ENCODE measurements around the gene C5AR1.
"Not testable (repeated sequence)": the region's sequence is repeated elsewhere in the genome, so short reads cannot be mapped to it uniquely, and the experiment has no call there.

C5AR1 gene

GRCh38 chr19:47309608-47310007, at the start of gene C5AR1:
TSS of gene C5AR1 (plus strand) at chr19:47309861. CDS start at chr19:47309896, 35 bp downstream.
- no peak for DNase-seq

- no peak for DNase-seq
Measured at GRCh38 chr19:47260476-47260875, 49.2 kb upstream of the C5AR1 start.

- DNase-seq = not testable (repeated sequence)
Measured at GRCh38 chr19:47261946-47262793, 47.5 kb upstream of the C5AR1 start.

GRCh38 chr19:47264629-47265028, 45.0 kb upstream of the C5AR1 start:
- DNase-seq = no peak

- no peak for DNase-seq
Measured at GRCh38 chr19:47266401-47266941, 43.2 kb upstream of the C5AR1 start.

DNA sequence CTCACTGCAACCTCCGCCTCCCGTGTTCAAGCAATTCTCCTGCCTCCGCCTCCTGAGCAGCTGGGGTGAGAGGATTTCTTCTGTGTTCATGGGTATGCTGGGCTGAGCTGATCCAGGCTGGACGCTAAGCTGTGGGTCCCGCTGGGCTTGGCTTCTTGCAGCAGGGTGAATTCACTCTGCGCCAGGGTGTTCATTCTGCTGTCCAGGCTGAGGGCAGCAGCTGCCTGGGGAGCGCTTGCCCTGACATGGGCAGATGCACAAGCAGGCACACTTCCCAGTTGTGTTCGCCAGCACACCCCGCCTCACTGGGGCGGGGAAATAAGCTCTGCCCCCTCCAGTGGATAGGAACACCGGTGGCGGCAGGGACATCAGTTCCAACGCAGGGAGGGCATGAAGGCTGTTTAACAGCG, 42.3 kb upstream of the C5AR1 start:
- DNase-seq = no peak

DNA sequence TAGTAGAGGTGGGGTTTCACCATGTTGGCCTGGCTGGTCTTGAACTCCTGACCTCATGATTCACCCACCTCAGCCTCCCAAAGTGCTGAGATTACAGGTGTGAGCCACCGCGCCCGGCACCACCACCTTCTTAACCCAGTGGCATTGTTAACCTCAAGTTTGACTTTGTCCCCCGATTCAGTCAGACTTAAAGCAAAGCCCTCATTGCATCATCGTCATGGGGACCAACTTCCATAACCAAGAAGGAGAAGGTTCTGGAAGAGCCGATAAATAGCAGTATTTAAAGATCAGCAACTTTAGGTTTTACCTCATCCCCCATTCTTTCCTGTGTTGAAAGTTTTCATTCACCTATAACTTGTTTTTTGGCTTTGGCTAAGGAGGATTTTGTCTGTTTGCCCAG, 41.6 kb upstream of the C5AR1 start:
- no peak for DNase-seq

- no peak for DNase-seq
Measured at GRCh38 chr19:47269596-47269995, 40.1 kb upstream of the C5AR1 start.

DNA sequence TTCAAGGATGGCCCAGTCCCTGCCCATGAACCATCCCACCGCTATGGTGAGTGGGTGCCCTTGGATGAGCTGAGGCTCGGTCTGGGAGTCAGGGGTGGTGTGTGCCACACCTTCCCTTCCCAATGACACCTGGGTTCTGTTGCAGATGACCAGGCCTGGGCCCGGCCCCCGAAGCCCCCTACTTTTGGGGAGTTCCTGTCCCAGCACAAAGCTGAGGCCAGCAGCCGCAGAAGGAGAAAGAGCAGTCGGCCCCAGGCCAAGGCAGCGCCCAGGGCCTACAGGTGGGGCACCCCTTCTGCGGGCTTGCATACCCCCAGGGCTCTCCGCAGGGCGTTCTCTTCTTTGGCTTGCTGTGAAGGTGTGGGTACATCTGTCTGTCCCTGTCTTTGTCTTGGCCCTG, 39.3 kb upstream of the C5AR1 start:
- DNase-seq = no peak

DNA sequence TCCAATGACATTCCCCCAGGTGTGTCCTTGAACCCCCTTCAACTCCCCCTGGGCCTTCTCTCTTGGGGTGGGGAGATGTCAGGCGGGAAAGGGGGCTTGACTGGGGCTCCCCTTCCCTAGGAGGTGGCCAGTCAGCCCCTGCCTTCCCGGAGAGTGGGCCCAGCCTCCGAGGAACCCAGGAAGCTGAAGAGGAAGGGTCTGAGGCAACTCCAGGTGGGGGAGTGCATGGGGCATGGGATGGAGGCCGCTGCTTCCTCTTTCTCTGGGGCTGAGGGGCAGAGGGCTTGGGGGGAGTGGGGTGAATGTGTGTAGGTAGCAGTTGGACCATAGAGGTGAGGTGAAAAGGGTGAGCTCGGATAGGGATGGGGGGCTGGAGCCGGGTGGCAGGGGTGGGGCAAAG, 37.7 kb upstream of the C5AR1 start:
- no peak for DNase-seq

DNA sequence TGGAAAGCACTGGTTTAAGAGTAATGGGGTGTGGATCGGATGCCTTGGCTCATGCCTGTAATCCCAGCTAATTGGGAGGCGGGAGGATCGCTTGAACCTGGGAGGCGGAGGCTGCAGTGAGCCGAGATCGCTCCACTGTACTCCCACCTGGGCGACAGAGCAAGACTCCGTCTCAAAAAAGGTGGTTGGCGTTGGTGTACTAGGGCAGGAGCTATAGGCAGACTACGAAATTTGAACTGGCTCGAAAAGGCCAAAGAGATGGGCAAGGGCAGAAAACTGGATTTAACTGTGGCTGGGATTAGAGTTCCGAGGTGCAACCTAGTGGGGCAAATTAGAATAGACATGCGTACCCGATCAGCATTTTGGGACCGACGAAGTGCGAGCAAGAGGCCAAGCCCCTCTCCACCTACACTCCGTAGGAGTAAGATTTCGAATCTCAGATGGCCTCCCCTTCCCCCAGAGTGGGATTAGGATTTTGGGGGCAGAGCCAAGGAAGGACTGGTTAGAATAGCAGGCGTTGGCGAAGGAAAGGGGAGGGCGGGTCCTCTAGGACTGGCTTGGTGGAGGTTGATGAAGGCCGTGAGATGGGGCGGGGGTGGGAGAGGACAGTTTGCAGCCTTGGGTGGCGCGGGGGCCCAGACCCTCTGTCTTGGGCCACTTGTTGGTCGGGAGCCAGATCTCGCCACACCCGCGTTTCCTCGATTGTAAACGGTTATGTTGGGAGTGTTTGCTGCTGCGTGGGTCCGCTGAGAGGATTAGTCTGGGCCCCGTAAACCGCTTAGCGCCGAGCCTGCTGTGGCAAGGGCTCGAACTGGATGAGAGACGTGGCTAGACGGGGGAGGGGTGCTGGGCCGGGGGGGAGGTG, 37.0 kb upstream of the C5AR1 start:
- DNase-seq = peak; percentile 90

DNA sequence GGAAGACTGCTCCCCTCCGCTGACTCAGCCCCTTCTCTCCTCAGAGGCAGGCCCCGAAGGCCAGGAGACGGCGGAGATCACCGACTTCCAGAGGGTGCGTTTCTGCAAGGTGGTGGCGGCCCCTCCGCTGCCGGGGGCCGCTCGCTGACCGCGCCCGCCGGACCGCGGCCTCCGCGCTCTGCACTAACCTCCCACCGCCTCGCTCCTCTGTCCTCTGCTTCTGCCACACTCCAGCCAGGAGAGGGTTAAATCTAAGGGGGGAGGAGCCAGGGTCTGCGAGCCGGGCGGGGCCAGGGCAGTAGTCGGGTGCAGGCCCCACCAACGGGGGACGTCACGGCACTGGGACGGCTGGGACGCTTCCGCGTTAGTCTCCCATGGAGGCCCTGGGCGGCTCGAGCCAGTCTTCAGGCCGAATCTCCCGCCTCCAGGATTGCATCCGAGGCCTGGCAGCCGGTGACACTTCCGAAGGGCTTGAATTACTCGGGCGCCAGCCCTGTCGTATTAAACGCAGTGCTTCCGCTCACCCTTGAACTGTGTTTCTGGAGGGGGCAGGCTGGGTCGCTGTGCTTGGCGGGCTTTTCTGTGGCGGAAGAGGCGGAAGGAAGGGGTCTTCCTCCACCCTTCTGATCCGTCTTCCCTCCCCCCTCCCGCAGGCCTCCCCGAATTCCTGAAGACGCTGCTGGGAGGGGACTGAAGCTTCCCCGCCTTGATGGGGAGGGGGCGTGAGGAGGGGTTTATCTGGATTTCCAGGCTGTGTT, 36.2 kb upstream of the C5AR1 start:
- peak; percentile 94 for DNase-seq

- DNase-seq = peak; percentile 92
Measured at GRCh38 chr19:47274071-47274890, 35.4 kb upstream of the C5AR1 start, which contains the start of gene INAFM1. TSS of gene INAFM1 (plus strand) at chr19:47274885. CDS start at chr19:47274920, 35 bp downstream.

DNA sequence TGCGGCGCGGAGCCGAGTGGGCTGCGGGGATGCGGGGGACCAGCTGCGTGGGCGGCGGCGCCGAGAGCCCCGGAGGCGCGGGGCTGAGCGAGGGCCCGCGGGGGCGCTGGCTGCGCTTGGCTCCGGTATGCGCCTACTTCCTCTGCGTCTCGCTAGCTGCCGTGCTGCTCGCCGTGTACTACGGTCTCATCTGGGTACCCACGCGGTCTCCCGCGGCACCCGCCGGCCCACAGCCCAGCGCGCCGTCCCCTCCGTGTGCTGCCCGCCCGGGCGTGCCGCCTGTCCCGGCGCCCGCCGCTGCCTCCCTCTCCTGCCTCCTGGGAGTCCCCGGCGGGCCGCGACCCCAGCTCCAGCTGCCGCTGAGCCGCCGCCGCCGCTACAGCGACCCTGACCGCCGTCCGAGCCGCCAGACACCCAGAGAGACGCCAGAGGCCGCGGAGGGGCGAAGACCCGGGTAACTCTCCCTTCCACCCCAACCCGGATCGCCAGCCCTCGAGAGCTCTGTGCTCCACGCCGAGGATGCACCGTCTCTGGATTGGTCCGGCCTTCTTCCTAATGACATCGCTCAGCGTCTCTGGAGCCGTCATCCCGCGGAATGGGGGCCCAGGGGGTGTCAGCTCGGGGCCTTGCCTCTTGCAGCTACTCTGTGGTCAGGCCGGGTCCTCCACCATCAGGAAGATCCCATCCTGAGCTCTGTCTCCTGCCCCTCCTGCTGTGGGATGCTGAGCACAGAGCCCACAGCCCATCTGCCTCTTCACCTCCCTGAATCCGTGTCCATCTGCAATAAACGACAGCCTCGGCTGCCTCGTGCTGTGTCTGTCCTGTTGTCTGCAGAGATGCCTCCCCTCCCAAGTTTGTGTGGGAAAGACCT, 34.5 kb upstream of the C5AR1 start:
- DNase-seq = no peak

- DNase-seq = peak; percentile 41
Measured at GRCh38 chr19:47275791-47276461, 33.7 kb upstream of the C5AR1 start.

GRCh38 chr19:47276513-47276912, 33.1 kb upstream of the C5AR1 start:
- DNase-seq = not testable (repeated sequence)

DNA sequence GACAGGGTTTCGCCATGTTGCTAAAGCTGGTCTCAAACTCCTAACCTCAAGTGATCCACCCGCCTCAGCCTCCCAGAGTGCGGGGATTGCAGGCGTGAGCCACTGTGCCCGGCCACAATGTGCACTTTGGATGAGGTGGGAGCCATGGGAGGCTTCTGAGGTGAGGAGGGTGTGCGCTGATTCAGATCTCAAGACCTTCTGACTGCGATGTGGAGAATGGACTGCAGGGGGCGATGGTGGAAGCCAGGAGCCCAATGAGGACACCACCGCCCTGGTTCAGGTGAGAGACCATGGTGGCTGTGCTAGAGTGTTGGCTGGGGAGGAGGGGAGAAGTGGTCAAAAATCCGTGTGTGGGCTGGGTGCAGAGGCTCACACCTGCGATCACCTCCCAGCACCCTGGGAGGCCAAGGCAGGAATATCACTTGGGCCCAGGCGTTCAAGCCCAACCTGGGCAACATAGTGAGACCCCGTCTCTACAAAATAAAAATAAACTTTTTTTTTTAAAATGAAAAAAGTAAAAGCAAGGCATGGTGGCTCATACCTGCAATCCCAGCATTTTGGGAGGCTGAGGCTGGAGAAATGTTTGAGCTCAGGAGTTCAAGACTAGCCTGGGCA, 29.4 kb upstream of the C5AR1 start:
- DNase-seq = peak; percentile 22

GRCh38 chr19:47283405-47284059, 26.1 kb upstream of the C5AR1 start:
- DNase-seq = no peak

DNA sequence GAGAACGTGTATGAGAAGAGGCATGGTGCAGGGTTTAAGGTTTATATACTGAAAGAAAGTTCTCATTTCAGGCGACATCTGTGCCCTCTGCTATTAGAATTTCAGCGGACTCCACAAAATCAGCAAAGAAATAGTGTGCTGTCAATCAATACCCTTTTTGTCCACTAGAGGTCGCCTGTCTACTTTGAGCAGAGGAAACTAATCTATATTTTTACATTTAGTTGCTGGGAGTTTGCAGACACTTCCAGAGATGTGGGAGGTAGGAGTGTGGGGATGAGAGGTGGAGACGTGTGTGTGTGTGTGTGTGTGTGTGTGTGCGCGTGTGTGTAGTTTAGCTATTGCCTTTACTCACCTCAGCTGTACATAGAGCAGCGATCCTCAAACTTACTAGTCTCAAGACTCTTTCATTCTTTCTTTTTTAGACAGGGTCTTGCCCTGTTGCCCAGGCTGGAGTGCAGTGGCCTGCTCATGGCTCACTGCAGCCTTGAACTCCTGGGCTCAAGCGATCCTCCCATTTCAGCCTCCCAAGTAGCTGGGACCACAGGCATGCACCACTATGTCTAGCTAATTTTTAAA, 25.2 kb upstream of the C5AR1 start:
- DNase-seq = peak; percentile 66

Measured in fibroblast of upper back skin (primary cell).